Activated CD8-positive, alpha-beta memory T cell treated with anti-CD3 and anti-CD28 coated beads, Interleukin-2, amount 10 ng/mL, durations not matched to agents 7 days and 5 days (primary cell): ENCODE measurements around the gene KCNAB2. TPM values are rescaled to one million over a fixed set of nuclear protein-coding genes. Genes with fewer than 3 reads are reported as not detected.

Source experiments
- ATAC-seq: fragments of 150-1000 bp; cut with Tn5 transposase; one replicate; pipeline ENCODE4 v1.10.0; 2021; ENCODE audit warnings: moderate library complexity
- CTCF ChIA-PET: fragments of 350-600 bp; sonication (Branson Sonifier 250); formaldehyde crosslinking; loops from one replicate; lab custom pipeline; 2021; ENCODE audit warnings: antibody characterized with exemption; lab: Charles Lee
- DNase-seq: peaks from one replicate; pipeline ENCODE4 v3.0.0-alpha.2; 2020
- H3K27ac Mint-ChIP-seq: one replicate; pipeline ENCODE4 v1.8.0; 2021; ENCODE audit warnings: mild to moderate bottlenecking, mixed read lengths
- H3K27me3 Mint-ChIP-seq: one replicate; pipeline ENCODE4 v1.8.0; 2021; ENCODE audit warnings: mixed read lengths
- H3K36me3 Mint-ChIP-seq: one replicate; pipeline ENCODE4 v1.8.0; 2021; ENCODE audit warnings: mild to moderate bottlenecking, mixed read lengths
- H3K4me1 Mint-ChIP-seq: one replicate; pipeline ENCODE4 v1.8.0; 2021; ENCODE audit warnings: mixed read lengths
- H3K4me3 Mint-ChIP-seq: one replicate; pipeline ENCODE4 v1.8.0; 2021; ENCODE audit warnings: mild to moderate bottlenecking, moderate library complexity, mixed read lengths
- H3K9me3 Mint-ChIP-seq: one replicate; pipeline ENCODE4 v1.8.0; 2022; ENCODE audit warnings: low read depth, mixed read lengths
- total RNA-seq, 2 experiments: library from RNA; stranded (reverse); gene quantifications; one replicate each; pipeline ENCODE4 v1.2.3, GENCODE V29; 2021

Gene KCNAB2
- total RNA-seq, 2 experiments from 2014 or later = 248 to 368 TPM

DNA sequence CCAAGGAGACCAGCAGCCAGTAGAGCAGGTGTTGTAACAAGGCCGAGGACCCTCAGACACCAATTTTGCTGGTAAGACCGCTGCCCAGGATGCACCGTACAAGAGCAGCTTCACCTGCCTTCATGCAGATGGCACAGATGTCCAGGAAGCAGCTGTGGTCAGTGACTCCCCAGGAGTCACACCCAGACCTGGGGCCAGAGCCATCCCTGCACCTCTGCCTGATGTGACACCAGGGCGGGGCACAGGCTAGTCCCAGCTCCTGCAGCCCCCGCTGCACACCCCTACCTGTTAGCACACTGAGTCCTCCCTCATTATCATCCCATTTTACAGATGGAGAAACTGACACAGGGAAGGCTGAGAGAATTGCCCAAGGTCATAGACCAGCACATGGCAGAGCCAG lies 16.3 kb upstream of the KCNAB2 start:
- DNase-seq = no peak
- no peaks in the 10 kb centered on the region for H3K9me3 Mint-ChIP-seq
- peaks cover 72% of the 10 kb centered on the region for H3K4me1 Mint-ChIP-seq
- CTCF ChIA-PET = interaction anchor here (1.3 kb wide), 1 partner anchor 176 kb away, joined by 4 read pairs; the partner anchor contains the start of gene RNF207
- peak overlapping the region; percentile 83 for H3K4me3 Mint-ChIP-seq
- peak overlapping the region; percentile 98 for H3K27ac Mint-ChIP-seq
- no peak for ATAC-seq
- peaks cover 53% of the 10 kb centered on the region for H3K36me3 Mint-ChIP-seq
- H3K27me3 Mint-ChIP-seq = no peaks in the 10 kb centered on the region

DNA sequence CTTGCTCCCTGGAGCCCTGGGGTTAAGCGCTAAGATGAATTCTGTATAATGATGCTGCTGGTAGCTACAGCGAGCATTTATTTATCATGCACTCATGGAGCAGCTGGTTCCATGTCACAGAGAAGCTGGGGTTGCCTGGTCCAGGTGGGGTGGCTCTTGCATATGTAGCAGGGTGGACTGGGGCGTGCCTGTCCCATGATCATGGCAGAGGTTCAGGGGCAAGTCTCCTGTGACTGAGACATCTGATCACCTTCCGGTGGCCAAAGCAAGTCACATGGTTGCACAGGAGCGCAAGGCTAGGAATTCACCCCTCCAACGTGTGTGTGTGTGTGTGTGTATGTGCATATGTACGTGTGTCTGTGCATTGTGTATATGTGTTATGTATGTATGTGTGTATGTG lies 15.6 kb upstream of the KCNAB2 start:
- Mint-ChIP-seq H3K27me3 (no peaks in the 10 kb centered on the region), H3K36me3 (peaks cover 57% of the 10 kb centered on the region), H3K9me3 (no peaks in the 10 kb centered on the region), H3K4me3 (peak overlapping the region; percentile 12), H3K4me1 (peaks cover 76% of the 10 kb centered on the region), H3K27ac (peak overlapping the region; percentile 98)
- CTCF ChIA-PET = interaction anchor here (0.9 kb wide), 1 partner anchor 39 kb away, joined by 3 read pairs; no protein-coding TSS in a partner anchor
- ATAC-seq (no peak), DNase-seq (no peak)

DNA sequence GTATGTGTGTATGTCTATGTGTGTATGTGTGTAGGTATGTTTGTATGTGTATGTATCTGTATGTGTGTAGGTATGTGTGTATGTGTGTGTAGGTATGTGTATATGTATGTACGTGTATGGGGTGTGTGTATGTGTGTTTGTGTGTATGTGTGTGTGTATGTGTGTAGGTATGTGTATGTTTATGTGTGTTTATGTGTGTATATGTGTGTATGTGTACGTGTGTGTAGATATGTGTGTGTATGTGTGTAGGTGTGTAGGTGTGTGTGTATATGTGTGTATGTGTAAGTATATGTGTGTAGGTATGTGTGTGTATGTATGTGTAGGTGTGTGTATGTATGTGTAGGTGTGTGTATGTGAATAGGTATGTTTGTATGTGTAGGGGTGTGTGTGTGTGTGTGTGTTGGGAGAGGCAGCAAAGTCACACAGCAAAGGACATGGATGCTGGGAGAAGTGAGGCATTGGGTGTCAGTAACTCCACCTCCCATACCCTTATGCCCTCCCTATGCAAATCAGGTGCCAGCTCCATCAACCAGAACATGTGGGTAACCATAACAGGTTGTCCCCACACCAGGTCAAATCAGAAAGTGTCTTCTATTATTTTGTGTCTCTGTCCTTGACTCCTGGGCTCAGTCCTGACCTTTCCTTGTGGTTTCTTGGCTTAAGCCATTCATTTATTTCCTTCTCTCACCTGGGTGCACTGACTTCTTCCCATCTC lies 15.0 kb upstream of the KCNAB2 start:
- Mint-ChIP-seq H3K4me3 (peak overlapping the region; percentile 12), H3K36me3 (peaks cover 60% of the 10 kb centered on the region), H3K9me3 (no peaks in the 10 kb centered on the region), H3K4me1 (peaks cover 77% of the 10 kb centered on the region), H3K27ac (peak overlapping the region; percentile 98), H3K27me3 (no peaks in the 10 kb centered on the region)
- no peak for ATAC-seq
- no peak for DNase-seq
- CTCF ChIA-PET = interaction anchor here (0.6 to 0.9 kb wide), 2 partner anchors 13 to 40 kb away, joined by 3 to 4 read pairs; no protein-coding TSS in a partner anchor

DNA sequence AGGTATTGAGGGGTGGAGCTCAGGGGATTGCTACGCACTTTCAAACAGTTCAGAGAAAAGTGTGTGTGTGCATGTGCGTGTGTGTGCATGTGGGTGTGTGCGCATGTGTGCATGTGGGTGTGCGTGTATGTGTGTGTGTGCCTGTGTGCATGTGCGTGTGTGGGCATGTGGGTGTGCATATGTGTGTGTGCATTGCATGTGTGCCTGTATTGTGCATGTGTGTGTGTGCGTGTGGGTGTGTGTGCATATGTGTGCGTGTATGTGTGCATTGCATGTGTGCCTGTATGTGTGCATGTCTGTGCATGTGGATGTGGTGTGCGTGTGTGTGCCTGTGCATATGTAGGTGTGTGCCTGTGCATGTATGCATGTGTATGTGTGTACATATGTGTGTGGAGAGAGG lies 12.6 kb upstream of the KCNAB2 start:
- no peaks in the 10 kb centered on the region for H3K27me3 Mint-ChIP-seq
- CTCF ChIA-PET = no interaction called here
- DNase-seq (no peak), ATAC-seq (no peak)
- H3K4me3 Mint-ChIP-seq = no peak overlapping the region
- peaks cover 56% of the 10 kb centered on the region for H3K36me3 Mint-ChIP-seq
- H3K27ac Mint-ChIP-seq = no peak overlapping the region
- peaks cover 88% of the 10 kb centered on the region for H3K4me1 Mint-ChIP-seq
- no peaks in the 10 kb centered on the region for H3K9me3 Mint-ChIP-seq

DNA sequence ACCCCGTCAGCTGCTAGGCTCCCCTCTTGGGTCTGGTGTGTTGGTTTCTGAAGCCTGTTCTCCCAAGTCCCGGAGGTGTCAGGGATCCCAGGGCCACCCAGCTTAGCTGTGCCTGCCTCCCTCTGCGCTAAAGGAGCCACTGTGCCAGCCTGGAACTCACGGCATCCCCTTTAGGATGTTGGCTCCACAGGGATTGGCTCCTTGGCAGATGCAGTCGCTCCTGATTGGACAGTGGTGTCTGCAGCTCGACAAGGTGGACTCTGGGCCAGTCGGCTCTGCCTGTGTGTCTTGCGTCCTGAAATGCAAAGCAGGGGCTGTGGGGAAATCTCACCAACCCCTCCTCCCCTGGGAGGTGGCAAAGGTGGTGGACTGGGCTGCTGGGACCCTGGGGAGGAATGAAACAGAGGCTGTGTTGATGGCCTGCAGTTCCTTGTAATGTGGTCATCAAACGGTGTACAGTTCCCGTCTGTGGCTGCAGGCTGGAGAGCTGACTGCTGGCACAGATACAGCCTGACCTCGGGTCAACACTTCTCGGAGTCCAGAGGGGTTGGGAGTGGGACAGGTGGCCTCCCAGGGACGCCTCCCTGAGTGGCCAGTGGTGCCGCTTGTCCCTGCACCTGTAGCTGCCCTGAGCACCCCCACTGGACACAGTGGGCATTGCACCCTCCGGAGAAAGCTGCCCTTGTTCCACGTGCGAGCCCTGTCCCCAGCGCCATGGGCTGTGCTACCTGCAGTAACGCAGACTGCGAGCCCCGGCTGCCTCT lies 11.5 kb upstream of the KCNAB2 start:
- DNase-seq (peak; percentile 49), ATAC-seq (no peak)
- Mint-ChIP-seq H3K27ac (no peak overlapping the region), H3K4me1 (peaks cover 83% of the 10 kb centered on the region), H3K27me3 (no peaks in the 10 kb centered on the region), H3K4me3 (no peak overlapping the region), H3K36me3 (peaks cover 50% of the 10 kb centered on the region), H3K9me3 (no peaks in the 10 kb centered on the region)
- CTCF ChIA-PET = interaction anchor here (1.0 to 2.0 kb wide), 2 partner anchors 8 to 40 kb away, joined by 3 to 6 read pairs; no protein-coding TSS in a partner anchor

DNA sequence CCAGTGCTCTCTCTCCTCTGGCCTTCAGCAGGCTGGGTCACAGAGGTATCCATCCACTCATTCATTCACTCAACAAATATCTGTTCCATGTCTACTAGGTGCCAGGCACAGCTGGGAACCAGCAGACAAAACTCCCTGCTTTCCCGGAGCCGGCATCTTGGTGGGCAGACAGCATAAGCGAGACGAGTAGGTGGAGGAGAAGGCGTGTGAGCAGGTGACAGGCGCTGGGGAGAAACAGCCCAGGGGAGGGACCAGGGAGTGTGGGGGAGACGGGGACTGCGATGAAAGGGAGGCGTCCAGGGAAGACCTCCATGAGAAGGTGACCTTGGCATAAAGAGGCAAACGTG lies 11.0 kb upstream of the KCNAB2 start:
- Mint-ChIP-seq H3K27me3 (no peaks in the 10 kb centered on the region), H3K4me3 (no peak overlapping the region), H3K9me3 (no peaks in the 10 kb centered on the region), H3K4me1 (peaks cover 81% of the 10 kb centered on the region), H3K27ac (peak overlapping the region; percentile 72), H3K36me3 (peaks cover 45% of the 10 kb centered on the region)
- no peak for DNase-seq
- ATAC-seq = no peak
- CTCF ChIA-PET = interaction anchor here (1.0 to 2.0 kb wide), 2 partner anchors 8 to 41 kb away, joined by 3 to 6 read pairs; no protein-coding TSS in a partner anchor

DNA sequence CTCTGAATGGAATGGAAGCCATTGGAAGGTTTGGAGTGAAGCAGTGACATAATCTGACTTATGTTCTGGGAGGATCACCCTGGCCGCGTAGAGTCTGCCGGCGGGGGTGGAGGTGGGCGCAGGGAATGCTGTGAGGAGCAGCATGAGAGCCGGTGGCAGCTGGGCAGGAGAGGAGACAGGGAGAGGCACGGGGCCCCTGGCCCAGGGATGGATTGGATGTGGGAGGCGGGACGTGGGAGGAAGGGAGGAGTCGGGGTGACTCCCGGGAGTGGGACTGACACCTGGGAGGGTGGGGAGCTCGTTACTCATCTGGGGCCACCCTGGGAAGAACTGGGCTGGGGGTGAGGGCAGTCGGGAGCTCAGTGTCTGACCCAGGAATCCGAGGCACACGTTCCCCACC lies 10.4 kb upstream of the KCNAB2 start:
- peaks cover 76% of the 10 kb centered on the region for H3K4me1 Mint-ChIP-seq
- H3K27ac Mint-ChIP-seq = peak overlapping the region; percentile 72
- no peak overlapping the region for H3K4me3 Mint-ChIP-seq
- H3K36me3 Mint-ChIP-seq = peaks cover 42% of the 10 kb centered on the region
- no peaks in the 10 kb centered on the region for H3K9me3 Mint-ChIP-seq
- CTCF ChIA-PET = interaction anchor here (0.9 to 2.0 kb wide), 2 partner anchors 40 to 42 kb away, joined by 3 to 6 read pairs; no protein-coding TSS in a partner anchor
- H3K27me3 Mint-ChIP-seq = no peaks in the 10 kb centered on the region
- ATAC-seq (no peak), DNase-seq (no peak)

DNA sequence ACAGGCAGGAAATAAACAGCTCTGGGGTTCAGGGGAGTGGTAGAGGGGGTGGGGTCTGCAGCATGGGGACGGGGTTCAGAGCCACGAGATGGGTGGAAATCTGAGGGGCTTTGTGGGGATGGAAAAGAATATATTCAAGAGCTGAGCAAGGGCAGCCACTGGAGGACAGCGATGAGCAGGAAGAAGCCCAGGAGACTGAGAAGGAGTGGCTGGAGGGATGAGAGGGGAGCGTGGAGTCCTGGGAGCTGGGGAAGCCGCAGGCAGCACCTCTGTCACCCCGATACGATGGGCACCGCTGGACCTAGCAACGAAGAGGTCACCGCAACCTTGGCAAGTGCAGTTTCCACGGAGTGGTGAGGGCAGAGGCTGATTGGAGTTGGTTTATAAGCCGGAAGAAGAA lies 10.0 kb upstream of the KCNAB2 start:
- Mint-ChIP-seq H3K9me3 (no peaks in the 10 kb centered on the region), H3K36me3 (peaks cover 40% of the 10 kb centered on the region)

DNA sequence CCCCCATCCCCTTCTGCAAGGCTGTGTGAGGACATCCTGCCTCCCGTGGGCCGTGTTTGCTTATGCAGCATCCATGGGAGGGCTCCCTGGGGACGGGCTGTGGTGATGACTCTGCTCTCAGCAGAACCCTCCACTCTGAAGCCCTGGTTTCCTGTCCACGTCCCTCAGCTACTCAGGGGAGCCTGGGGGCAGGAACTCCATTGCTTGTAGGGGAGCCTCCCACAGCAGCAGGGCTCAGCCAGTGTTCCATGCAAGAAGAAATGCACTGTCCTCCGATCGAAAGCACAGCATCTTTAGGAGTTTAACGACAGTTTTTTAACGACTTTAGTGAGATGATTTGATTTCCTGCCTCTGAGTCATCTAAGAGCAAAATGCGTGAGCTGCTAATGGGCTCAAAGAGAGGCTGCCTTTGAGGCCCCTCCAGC lies 8.3 kb upstream of the KCNAB2 start:
- peak overlapping the region; percentile 85 for H3K27ac Mint-ChIP-seq
- peak; percentile 68 for ATAC-seq
- peak overlapping the region; percentile 7 for H3K4me3 Mint-ChIP-seq
- peaks cover 41% of the 10 kb centered on the region for H3K36me3 Mint-ChIP-seq
- CTCF ChIA-PET = interaction anchor here (2.2 kb wide), 1 partner anchor 12 kb away, joined by 7 read pairs; no protein-coding TSS in a partner anchor
- H3K9me3 Mint-ChIP-seq = no peaks in the 10 kb centered on the region
- peaks cover 69% of the 10 kb centered on the region for H3K4me1 Mint-ChIP-seq
- DNase-seq = peak; percentile 63
- H3K27me3 Mint-ChIP-seq = no peaks in the 10 kb centered on the region

More for the DNA sequence above, 10.0 kb upstream of the KCNAB2 start:
- H3K4me3 Mint-ChIP-seq = no peak overlapping the region
- CTCF ChIA-PET = interaction anchor here (0.9 to 2.2 kb wide), 2 partner anchors 10 to 41 kb away, joined by 3 to 7 read pairs; no protein-coding TSS in a partner anchor
- DNase-seq (no peak), ATAC-seq (no peak)
- H3K27me3 Mint-ChIP-seq = no peaks in the 10 kb centered on the region
- H3K27ac Mint-ChIP-seq = peak overlapping the region; percentile 2
- peaks cover 72% of the 10 kb centered on the region for H3K4me1 Mint-ChIP-seq

DNA sequence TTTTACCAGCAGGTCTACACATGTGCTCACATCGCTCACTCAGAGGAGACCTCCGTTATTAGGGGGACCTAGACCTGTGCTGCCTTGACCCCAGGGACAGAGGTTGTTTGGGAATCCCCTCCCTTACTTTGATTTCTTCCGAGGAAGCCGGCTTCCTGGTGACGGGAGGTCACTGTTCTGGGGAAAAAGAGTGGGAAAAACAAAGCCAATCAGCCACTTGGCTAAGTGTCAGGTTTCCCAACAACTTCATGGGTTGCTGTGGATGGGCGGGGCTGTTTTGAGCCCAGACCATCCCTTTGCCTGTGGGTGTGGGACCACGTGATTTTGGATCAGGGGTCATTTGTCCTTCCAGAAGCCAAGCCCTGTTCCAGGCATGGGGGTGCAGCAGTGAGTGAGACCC lies 7.1 kb upstream of the KCNAB2 start:
- Mint-ChIP-seq H3K4me1 (peaks cover 59% of the 10 kb centered on the region), H3K27me3 (no peaks in the 10 kb centered on the region), H3K4me3 (no peak overlapping the region), H3K9me3 (no peaks in the 10 kb centered on the region), H3K36me3 (peaks cover 32% of the 10 kb centered on the region), H3K27ac (no peak overlapping the region)
- DNase-seq = no peak
- ATAC-seq = no peak
- CTCF ChIA-PET = no interaction called here

DNA sequence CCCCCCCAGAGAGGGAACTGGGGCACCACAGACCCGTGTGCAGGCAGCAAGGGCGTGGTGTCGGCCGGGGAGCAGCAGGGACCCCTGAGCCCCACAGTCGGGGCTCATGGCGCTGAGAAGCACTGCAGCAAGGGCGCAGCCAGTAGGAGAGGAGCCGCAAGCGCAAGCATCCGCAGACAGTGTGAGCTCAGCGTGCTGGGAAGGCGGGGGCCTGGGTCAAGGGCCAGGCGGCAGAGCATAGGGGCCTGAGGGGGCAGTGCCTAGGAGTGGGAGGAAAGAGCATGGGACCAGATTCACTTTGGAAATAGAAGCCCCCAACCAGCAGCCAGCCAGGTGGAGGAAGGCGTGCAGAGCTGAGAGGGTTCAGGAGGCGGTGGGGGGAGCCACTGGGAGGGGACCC lies 6.7 kb upstream of the KCNAB2 start:
- peaks cover 32% of the 10 kb centered on the region for H3K36me3 Mint-ChIP-seq
- H3K27ac Mint-ChIP-seq = no peak overlapping the region
- ATAC-seq (no peak), DNase-seq (no peak)
- no peaks in the 10 kb centered on the region for H3K9me3 Mint-ChIP-seq
- H3K4me1 Mint-ChIP-seq = peaks cover 59% of the 10 kb centered on the region
- no peak overlapping the region for H3K4me3 Mint-ChIP-seq
- H3K27me3 Mint-ChIP-seq = no peaks in the 10 kb centered on the region
- CTCF ChIA-PET = no interaction called here

DNA sequence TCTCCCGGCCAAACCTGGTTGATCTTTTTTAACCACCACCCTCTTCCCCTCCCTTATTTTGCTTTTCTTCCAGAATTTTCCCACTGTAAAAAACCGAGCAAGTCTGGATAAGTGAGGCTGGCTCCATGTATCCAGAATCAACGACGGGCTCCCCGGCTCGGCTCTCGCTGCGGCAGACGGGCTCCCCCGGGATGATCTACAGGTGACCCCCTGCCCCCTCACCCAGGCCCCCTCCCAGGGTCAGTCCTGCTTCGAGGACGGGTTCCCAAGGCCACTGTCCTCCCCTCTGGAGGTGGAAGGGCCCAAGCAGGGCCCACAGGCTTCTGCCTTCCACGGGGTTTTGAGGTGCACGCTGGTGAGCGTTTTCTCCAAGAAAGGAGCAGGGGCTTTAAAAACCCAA lies 5.2 kb upstream of the KCNAB2 start:
- no peak for DNase-seq
- Mint-ChIP-seq H3K27ac (no peak overlapping the region), H3K4me3 (no peak overlapping the region), H3K4me1 (peaks cover 45% of the 10 kb centered on the region), H3K36me3 (peaks cover 33% of the 10 kb centered on the region), H3K9me3 (no peaks in the 10 kb centered on the region), H3K27me3 (no peaks in the 10 kb centered on the region)
- CTCF ChIA-PET = no interaction called here
- ATAC-seq = no peak

DNA sequence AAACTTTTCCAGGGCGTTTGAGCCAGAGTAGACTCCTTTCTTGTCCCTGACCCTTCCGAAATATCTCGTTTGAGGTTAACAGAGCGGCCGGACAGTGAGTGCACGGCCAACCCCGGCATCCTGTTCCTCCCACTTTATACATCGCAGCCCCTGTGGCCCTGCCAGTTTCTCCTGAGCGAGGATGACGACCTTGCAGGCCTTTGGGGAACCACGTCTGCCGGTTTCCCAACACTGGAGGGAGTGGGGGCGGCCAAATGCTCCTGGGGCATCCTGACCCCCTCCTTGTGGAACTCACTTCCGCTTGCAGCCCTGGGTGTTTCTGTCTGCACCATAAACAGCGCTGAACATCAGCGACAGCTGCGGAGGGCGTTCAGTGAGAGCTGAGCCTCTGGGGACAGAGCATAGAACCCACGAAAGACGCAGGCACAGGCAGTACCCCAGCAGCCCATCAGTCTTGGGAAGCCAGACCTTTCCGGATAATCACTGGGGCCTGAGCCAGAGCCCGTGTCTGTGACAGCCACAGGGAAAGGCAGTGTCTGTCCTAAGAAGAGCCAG lies 4.8 kb upstream of the KCNAB2 start:
- Mint-ChIP-seq H3K27ac (no peak overlapping the region), H3K9me3 (no peaks in the 10 kb centered on the region), H3K4me1 (peaks cover 40% of the 10 kb centered on the region), H3K36me3 (peaks cover 31% of the 10 kb centered on the region), H3K4me3 (no peak overlapping the region), H3K27me3 (no peaks in the 10 kb centered on the region)
- CTCF ChIA-PET = no interaction called here
- no peak for DNase-seq
- ATAC-seq = no peak
